GM20431 (cell line): ENCODE measurements around the gene COPA.
"Not testable (repeated sequence)": the region's sequence is repeated elsewhere in the genome, so short reads cannot be mapped to it uniquely, and the experiment has no call there.

Source experiments
- in situ Hi-C: fragments of 300-500 bp; cut with MseI, MboI; formaldehyde crosslinking; loops from one replicate; pipeline ENCODE4 v1.15.0; 2020; ENCODE audit warnings: low sequenced_read_pairs; ENCODE audit not compliant: unreplicated experiment

COPA gene

DNA sequence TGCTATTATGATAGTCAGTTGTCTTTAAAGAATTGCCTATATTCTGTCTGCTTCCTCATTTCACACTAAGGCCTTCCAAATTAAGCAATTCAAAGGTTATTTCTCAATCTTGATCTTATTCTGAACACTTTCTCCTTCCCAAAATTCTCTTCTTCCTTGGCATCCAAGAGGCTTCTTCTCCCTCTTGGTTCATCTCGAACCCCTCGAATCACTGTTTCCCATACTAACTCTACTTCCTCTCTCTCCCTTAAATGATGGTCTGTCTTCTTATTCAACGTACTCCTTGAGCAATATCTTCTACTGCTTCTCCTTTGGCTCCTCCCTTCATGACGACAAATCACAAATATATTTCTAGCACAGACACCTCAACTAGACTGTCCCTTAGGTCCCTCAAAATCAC lies 4.5 kb downstream of the COPA start:
- in situ Hi-C loops: no loop called here

DNA sequence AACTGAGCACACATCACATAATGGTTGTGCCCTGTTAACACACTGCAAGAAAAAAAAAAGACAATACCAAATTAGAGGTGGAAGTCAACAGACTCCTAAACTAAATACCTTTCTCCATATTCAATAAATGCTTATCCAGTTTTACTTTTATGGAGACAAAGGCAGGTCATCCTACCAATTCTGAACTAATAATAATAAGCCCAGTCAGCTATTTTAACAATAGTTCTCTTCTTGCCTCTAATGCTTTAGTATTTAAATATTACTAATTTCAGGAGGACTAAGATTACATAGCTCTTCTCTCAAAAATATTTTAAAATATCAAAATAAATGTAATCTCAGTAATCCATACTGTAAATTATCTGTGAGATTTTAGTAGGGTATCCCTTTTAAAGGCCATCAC lies 10.5 kb downstream of the COPA start:
- in situ Hi-C loops: no loop called here

DNA sequence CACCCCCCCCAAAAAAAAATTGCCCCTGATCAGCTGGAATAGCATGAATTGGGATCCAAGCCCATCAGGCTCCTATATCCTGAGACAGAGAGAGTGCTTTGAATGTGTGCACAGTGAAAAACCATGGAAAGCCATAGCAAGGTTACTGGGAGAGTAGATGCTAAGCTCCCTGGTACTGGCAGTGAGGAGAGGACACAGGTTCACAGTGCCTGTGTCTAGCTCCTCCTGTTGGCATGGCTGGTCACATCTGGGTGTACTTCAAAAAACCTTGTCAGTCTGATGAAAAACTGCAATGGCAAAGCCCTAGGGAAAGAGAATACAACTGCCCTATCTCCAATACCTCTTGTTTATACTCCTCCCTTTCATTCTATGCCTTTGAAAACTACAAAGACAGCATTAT lies 12.9 kb downstream of the COPA start:
- in situ Hi-C loops: no loop called here

DNA sequence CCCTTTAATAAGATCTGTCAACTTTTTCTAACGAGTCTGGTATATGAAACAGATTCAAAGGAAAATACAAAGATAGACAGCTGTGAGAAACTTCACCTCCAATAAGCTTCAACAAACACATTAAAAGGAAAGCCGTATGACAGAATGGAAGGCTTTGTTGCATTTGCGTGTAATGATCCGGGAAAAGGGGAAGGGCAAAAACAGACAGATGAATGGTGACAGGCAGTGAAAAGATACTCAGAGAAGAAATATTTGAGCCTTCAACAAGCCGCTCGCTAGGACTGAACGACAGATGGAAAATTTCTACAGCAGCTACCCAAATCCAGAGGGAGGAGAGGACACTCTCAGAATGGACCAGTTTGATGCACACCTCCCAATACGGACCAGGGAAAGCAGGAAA lies 14.9 kb downstream of the COPA start:
- in situ Hi-C loops: no loop called here

DNA sequence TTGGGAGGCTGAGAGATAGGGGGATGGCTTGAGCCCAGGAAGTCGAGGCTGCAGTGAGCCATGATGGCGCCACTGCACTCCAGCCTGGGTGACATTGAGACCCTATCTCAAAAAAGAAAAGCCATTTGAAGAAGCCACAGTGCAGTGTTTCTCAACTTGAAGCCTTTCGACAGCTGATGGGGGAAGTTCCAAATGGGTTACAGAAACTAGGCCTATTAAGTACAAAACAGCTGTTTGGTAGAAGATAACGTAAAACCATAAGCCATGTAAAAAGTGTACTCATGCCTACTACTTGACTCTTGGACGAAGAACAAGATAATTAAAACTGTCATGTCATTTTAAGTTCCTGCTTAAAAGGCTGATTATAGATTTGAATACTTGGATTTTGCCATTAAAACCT lies 16.6 kb downstream of the COPA start:
- in situ Hi-C loops: no loop called here

DNA sequence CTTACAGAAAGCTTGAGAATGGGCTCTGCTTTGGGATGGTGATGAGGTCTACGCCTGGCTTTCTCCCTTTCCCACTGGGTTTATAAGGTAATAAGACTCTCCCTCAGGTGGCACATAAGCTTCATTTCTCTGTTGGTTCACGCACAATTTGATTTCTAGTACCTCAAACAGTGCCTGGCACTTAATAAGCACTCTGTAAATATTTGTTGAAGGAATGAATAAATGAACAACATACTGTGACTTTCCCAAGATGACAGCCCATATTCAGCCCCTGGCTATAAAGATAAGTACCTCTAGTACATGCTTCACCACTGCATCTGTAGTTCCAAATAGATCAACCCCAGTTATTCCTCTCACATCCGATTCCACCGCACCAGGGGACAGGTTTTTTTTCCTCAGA lies 17.8 kb downstream of the COPA start:
- in situ Hi-C loops: no loop called here

DNA sequence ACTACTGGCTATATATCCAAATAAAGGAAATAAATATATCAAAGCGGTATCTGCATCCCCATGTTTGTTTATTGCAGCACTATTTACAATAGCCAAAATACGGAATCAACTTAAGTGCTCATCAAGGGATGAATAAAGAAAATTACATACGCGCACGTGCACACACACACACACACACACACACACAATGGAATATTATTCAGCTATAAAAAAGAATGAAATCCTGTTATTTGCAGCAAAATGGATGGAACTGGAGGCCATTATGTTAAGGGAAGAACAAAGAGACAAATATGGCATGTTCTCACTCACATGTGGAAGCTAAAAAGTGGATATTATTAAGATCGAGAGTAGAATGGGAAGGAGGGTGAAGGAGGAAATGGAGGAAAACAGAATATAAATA lies 20.2 kb downstream of the COPA start:
- in situ Hi-C loops: no loop called here

DNA sequence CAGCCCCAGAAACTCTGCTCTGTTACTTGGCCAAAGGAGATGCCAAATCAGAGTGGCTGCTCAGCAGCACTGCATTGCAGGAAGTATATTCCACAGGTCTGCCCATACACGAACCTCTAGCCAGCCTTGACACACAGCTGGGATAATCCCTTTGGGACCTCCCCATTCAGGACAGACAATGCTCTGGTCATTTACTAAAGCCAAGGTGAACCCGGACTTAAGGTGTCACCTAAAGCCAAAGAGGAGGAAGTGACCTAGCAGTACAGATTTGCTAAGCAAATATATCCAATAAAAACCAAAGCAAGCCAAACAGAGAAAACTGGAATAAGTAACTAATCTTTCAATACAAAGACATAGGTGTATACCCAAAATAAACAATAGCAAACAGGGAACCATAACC lies 27.7 kb downstream of the COPA start:
- in situ Hi-C loops: no loop called here

DNA sequence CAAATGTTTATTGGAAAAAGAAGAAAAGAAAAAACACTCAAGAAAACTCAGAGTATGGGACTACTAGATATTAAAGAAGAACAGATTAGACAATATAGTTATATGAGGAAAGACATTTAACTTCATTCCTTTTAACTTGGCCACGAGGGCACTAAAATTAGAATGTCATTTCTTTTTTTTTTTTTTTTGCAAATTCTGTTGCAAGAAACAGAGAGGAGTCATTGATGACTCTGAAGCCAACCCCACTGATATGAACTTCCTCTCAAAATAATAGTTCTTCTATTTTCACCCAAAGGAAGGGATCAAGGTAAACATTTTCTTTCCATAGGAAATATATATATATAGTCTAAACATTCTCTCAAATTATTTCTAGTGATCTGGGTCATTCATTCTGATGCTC lies 33.5 kb downstream of the COPA start:
- in situ Hi-C loops: no loop called here

DNA sequence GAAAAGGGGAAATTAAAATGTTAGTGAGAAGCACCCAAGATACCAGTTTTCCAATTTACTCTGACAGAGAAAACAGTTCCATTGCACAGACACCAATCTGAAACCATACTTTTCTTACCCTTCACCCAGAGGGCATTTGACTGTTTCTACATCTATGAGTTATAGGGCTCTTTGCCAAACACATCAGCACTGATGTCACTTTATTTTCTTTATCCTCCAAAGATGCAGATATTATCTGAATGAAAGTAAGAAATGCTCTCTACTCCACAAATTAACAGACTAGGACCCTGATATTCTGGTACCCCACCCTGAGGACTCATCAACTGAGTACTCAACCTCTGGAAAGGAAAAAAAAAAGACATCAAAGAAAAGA lies 33.9 kb downstream of the COPA start:
- in situ Hi-C loops: no loop called here

DNA sequence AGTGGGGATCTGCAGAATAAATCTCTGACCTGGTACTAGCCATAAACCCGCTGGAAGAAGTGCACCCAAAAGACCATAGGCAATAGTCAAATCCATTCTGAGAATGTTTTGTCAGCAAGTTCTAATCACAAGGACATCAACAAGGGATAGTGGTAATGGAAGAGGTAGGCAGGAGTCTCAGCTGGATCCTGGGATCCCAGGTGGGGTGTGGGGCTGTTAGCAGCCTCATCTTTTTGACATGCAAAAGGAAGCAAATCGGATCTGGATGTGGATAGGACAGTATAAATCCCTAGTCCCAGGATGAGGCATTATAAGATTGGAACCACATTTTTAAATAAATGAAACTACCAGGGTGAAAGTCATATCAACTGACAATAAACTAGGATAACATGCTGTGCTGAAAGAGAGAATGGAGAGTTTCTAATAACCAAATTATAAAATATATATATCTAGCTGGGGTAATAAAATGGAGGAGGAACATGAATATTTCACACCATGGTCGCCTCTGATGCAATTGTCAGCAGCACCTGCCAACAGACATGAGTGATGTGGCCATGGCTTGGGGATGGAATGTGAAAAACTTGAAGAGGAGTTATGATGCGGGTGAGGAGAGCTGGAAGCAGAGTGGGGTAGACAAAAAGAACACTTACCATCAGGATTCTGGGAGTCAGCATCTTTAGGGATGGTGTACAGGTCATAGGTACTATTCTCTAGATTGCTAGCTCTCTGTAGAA lies 34.4 kb downstream of the COPA start:
- in situ Hi-C loops: no loop called here

DNA sequence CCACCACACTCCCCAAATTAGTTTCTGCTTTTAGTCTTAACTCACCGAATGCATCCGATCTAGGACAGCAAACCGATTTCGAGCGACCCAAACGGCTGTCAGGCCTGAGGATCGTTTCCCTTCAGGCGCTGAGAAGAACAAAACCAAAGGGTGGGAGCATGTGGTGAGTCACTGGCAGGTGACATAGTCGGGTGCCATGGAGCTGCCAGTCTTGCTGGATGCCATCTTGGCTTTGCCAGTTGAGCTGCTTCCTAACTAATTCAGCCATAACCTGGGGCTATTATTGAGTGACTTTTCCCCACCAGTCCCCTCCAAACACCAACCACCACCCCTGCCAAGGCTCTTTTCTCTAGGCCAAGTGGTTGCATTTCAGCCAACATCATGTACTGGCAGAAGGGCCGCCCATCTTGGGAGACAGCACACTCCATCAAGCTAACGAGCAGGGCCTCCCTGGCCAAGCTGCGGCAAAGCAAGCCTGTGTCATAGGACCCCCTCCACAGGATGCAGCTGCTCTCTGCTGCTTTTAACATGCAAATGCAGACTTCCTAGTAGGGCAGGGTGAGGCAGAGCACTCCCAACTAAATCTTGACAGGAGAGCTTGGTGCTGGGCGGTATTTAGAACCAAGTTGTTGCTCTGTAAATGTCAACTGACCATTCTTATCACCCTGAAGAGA lies 35.8 kb downstream of the COPA start:
- in situ Hi-C loops: no loop called here

DNA sequence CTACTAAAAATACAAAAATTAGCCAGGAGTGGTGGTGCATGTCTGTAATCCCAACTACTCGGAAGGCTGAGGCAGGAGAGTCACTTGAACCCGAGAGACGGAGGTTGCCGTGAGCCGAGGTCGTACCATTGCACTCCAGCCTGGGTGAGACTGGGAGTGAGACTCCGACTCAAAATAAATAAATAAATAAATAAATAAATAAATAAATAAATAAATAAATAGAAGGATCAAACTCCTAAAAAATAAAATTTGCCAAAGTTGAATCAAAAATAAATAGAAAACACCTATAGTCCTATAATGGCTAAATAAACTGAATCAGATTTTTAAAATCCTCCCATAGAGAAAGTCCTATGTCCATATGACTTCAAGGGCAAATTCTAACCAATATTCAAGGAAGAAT lies 42.9 kb downstream of the COPA start:
- in situ Hi-C loops: no loop called here

DNA sequence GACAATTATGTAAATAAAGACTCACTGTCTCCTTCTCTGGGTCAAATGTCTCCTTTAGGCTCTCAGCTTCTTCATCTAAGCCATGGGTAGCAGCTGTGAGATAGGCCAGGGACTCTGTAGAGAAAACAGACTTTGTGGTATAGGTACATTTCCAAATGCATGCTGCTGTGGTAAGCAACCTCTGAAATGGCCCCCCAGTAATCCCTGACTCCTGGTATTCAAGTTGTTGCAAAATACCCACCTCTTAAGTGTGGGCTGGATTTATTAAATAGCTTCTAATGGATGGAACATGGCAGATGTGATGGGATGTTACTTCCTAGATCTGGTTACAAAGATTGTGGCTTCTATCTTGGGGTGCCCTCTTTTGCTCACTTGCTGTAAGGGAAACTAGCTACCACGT lies 47.0 kb downstream of the COPA start:
- in situ Hi-C loops: no loop called here

DNA sequence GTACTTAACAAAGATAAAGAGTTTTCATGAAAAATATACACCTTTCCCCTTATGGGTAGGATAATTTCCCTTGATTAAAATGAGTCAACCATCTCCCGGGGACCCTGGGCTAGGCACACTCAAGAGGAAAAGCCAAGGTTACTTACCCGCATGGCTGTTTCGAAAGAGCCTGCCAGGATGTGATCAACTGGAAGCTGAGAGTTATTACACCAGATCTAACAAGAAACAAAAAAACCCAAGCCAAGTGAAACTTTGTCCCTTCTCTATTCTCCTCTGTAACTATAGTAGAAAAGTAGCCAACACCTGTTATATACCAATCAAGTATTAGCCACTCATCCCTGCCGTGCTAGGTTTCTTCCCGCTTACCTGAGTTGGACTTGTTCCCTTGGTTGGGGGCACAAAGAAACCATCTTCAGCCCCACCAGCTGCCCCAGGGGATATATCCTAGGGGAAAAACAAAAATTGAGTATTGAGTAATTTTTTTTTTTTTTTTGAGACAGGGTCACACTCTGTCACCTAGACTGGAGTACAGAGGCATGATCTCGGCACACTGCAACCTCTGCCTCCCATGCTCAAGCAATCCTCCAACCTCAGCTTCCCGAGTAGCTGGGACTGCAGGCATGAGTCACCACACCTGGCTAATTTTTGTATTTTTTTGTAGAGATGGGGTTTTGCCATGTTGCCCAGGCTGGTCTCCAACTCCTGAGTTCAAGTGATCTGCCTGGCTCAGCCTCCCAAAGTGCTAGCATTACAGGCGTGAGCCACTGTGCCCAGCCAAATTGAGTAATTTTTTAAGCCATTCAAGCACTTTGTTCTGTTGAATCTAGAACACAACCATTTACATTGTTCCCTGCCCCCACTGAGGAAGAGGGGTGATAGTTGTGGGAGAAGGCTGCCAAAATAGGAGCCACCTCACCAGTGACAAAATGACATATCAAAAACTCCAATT lies 49.8 kb downstream of the COPA start:
- in situ Hi-C loops: no loop called here

DNA sequence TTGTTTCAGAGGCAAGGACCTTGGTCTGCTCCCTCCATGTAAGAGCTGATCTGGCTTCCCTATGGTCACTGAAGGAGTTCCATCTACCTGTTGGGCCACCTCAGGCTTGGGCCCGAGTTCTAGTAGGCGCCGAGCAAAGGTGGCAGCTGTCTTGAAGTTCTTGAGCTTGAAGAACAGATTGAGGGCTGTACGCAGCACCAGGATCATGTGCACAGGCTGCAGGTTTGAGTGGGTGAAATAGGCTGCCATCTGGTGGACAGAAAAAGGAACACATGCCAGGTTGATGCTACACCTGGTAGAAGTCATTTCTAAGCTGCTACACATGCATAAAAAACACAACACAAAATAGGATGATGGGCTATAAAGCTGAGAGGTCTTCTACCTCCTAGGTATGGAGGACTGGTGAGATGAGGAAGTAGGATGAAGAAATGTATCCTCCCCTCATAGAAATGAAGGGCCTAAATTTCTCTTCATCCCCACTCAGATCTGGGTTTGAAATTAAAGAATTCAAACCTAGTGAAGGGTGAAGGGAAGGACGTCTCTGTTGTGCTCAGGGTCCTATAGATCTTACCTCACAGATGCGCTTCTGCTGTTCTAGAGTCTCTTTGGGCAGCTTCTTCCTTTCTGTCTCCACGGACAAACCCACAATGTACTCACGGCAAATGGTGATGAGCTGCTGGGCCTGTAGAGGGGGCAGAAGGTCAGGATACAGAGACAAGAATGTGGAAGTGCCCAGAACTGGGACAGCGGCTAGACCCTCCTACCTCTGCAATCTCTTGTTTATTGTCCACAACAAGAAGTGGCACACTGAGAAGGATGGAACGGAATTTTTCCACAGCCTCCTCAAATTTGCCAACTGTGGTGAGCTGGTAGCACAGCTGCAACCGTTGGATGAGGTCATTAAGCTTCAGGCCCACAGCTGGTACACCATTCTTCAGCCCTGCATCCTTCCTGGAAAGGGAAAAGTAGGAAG lies 51.5 kb downstream of the COPA start:
- in situ Hi-C loops: no loop called here

DNA sequence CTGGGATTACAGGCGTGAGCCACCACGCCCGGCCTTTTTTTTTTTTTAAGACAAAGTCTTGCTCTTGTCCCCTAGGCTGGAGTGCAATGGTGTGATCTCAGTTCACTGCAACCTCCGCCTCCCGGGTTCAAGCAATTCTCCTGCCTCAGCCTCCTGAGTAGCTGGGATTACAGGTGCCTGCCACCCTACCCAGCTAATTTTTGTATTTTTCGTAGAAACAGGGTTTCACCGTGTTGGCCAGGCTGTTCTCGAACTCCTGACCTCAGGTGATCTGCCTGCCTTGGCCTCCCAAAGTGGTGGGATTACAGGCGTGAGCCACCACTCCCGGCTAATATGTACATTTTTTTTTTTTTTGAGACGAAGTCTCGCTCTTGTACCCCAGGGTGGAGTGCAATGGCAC lies 55.3 kb downstream of the COPA start:
- in situ Hi-C loops: not testable (repeated sequence)

DNA sequence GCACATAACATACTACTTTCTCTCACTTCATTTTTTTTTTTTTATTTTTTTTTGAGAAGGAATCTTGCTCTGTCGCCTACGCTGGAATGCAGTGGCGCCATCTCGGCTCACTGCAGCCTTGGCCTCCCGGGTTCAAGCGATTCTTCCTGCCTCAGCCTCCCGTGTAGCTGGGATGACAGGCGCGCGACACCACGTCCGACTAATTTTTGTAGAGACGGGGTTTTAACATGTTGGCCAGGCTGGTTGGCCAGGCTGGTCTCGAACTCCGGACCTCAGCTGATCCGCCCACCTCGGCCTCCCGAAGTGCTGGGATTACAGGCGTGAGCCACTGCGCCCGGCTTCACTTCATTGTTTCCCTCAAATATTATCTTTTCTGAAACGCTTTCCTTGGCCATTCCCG lies 57.5 kb downstream of the COPA start:
- in situ Hi-C loops: no loop called here

DNA sequence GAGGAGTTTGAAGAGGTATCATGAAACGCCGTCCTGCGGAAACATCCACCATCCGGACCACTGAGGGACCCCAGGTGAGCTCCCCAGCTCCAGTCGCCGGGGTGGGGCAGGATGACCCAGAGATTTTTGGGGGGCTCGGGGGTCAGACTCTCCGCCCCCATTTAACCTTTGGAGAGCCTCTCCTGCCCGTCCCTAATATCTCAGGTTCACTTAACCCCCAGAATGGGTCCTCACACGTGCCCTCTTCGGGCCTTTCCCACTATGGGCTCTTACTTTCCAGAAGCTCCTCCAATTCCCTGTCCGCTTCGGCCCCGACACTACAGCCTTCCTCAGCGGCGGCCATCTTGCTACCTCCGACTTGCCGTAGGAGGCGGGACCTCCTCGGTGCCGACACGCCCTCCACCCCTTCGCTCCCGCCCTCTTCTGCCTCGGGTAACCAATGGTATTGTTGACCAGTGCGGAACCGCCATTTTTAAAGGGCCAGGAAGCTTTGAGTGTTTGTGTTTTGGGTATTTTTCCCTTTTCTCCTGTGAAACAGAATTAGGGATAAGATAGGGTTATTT lies 58.2 kb downstream of the COPA start, which contains the start of gene PEX19:
Gene PEX19 (minus strand): TSS at position 352 of the 563 bp plus-strand sequence. CDS start 9 bp downstream, at position 343.
- in situ Hi-C loops: no loop called here
